Endothelial cell (in vitro differentiated cells): Measurements from ENCODE around the gene ASAH2. TPM values are rescaled to one million over a fixed set of nuclear protein-coding genes. Genes with fewer than 3 reads are reported as not detected.
A peak's percentile ranks its signal among the peaks of the same experiment; 100 is the strongest.

Experiments
- DNase-seq: peaks from one replicate; pipeline ENCODE4 v3.0.0; 2021; ENCODE audit warnings: low spot score
- H3K27ac Mint-ChIP-seq: one replicate; pipeline ENCODE4 v1.8.0; 2021; ENCODE audit warnings: mixed read lengths, inconsistent platforms; ENCODE audit not compliant: unreplicated experiment
- H3K27me3 Mint-ChIP-seq: one replicate; pipeline ENCODE4 v1.8.0; 2021; ENCODE audit warnings: mild to moderate bottlenecking, moderate library complexity, mixed read lengths, inconsistent platforms; ENCODE audit not compliant: unreplicated experiment
- H3K36me3 Mint-ChIP-seq: one replicate; pipeline ENCODE4 v1.8.0; 2021; ENCODE audit warnings: mild to moderate bottlenecking, low read depth, mixed read lengths, inconsistent platforms; ENCODE audit not compliant: unreplicated experiment
- H3K4me1 Mint-ChIP-seq: one replicate; pipeline ENCODE4 v1.8.0; 2021; ENCODE audit warnings: mild to moderate bottlenecking, mixed read lengths, inconsistent platforms; ENCODE audit not compliant: unreplicated experiment
- H3K4me3 Mint-ChIP-seq: one replicate; pipeline ENCODE4 v1.8.0; 2021; ENCODE audit warnings: mild to moderate bottlenecking, mixed read lengths, inconsistent platforms; ENCODE audit not compliant: unreplicated experiment
- H3K9me3 Mint-ChIP-seq: one replicate; pipeline ENCODE4 v1.8.0; 2021; ENCODE audit warnings: mixed read lengths, inconsistent platforms; ENCODE audit not compliant: unreplicated experiment
- CTCF ChIP-seq: fragments of 200-600 bp; sonication (generic); IDR thresholded peaks from one replicate; pipeline ENCODE4 v1.5.0; 2021; ENCODE audit warnings: antibody characterized with exemption; ENCODE audit not compliant: unreplicated experiment
- total RNA-seq: library from RNA; stranded (reverse); fragmentation: NEBNext Ultra II Directional; extraction: Animal tissue kit (Norgen Biotek cat#: 25700); gene quantifications from one replicate; pipeline ENCODE4 v1.2.1, GENCODE V29; 2021; ENCODE audit not compliant: unreplicated experiment

Gene ASAH2
- total RNA-seq, 1 donor from 2014 or later, result 1.7 TPM

- Mint-ChIP-seq H3K9me3 (no peaks in the 10 kb centered on the region), H3K4me3 (no peak overlapping the region), H3K27me3 (peaks cover 6% of the 10 kb centered on the region), H3K27ac (no peak overlapping the region), H3K36me3 (no peaks in the 10 kb centered on the region), H3K4me1 (no peaks in the 10 kb centered on the region)
- peak; percentile 46 for TF ChIP-seq CTCF
- DNase-seq, result peak; percentile 44
Observed at GRCh38 chr10:50224330-50224952, 26.9 kb downstream of the ASAH2 start.

GRCh38 chr10:50222199-50222598 lies 29.1 kb downstream of the ASAH2 start:
- H3K36me3 Mint-ChIP-seq, result no peaks in the 10 kb centered on the region
- no peaks in the 10 kb centered on the region for H3K9me3 Mint-ChIP-seq
- DNase-seq, result no peak
- H3K4me1 Mint-ChIP-seq, result no peaks in the 10 kb centered on the region
- peaks cover 6% of the 10 kb centered on the region for H3K27me3 Mint-ChIP-seq
- H3K4me3 Mint-ChIP-seq, result no peak overlapping the region
- H3K27ac Mint-ChIP-seq, result no peak overlapping the region
- TF ChIP-seq CTCF, result no peak

- H3K27me3 Mint-ChIP-seq, result peaks cover 6% of the 10 kb centered on the region
- no peak overlapping the region for H3K27ac Mint-ChIP-seq
- no peak for TF ChIP-seq CTCF
- no peak overlapping the region for H3K4me3 Mint-ChIP-seq
- no peaks in the 10 kb centered on the region for H3K9me3 Mint-ChIP-seq
- no peak for DNase-seq
- H3K4me1 Mint-ChIP-seq, result peaks cover 7% of the 10 kb centered on the region
- H3K36me3 Mint-ChIP-seq, result no peaks in the 10 kb centered on the region
Observed at GRCh38 chr10:50221470-50221869, 29.8 kb downstream of the ASAH2 start.

- peaks cover 6% of the 10 kb centered on the region for H3K27me3 Mint-ChIP-seq
- no peak for TF ChIP-seq CTCF
- H3K36me3 Mint-ChIP-seq, result no peaks in the 10 kb centered on the region
- no peaks in the 10 kb centered on the region for H3K9me3 Mint-ChIP-seq
- peaks cover 10% of the 10 kb centered on the region for H3K4me1 Mint-ChIP-seq
- no peak for DNase-seq
- no peak overlapping the region for H3K27ac Mint-ChIP-seq
- H3K4me3 Mint-ChIP-seq, result no peak overlapping the region
Observed at GRCh38 chr10:50219646-50220045, 31.7 kb downstream of the ASAH2 start.

- no peak for DNase-seq
- no peak for TF ChIP-seq CTCF
- Mint-ChIP-seq H3K4me1 (peaks cover 10% of the 10 kb centered on the region), H3K36me3 (no peaks in the 10 kb centered on the region), H3K27ac (no peak overlapping the region), H3K9me3 (no peaks in the 10 kb centered on the region), H3K4me3 (no peak overlapping the region), H3K27me3 (peaks cover 6% of the 10 kb centered on the region)
Observed at GRCh38 chr10:50219200-50219599, 32.1 kb downstream of the ASAH2 start.
